Measurements from ENCODE around the gene NLN.
"Not testable (repeated sequence)": the region's sequence is repeated elsewhere in the genome, so short reads cannot be mapped to it uniquely, and the experiment has no call there.

NLN gene

DNA sequence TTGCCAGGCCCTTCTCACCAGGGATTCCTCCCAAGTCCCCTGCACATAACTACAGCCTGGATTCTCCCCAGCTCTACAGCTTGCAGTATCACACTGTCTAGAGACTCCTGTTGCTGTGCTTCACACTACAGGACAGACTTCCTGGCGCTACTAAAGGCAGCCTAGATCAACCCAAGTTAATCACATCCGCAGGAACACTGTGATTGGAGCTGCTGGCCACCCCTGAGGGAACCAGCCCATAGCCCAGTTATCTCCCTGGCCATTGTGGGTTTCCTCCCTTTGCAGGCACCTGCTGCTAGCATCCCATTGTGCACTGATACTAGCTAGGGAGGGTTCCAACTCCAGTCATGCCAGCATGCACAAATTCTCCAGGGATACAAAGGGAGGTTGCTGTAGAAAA, 53.5 kb downstream of the NLN start:
- no peak for FAIRE-seq

DNA sequence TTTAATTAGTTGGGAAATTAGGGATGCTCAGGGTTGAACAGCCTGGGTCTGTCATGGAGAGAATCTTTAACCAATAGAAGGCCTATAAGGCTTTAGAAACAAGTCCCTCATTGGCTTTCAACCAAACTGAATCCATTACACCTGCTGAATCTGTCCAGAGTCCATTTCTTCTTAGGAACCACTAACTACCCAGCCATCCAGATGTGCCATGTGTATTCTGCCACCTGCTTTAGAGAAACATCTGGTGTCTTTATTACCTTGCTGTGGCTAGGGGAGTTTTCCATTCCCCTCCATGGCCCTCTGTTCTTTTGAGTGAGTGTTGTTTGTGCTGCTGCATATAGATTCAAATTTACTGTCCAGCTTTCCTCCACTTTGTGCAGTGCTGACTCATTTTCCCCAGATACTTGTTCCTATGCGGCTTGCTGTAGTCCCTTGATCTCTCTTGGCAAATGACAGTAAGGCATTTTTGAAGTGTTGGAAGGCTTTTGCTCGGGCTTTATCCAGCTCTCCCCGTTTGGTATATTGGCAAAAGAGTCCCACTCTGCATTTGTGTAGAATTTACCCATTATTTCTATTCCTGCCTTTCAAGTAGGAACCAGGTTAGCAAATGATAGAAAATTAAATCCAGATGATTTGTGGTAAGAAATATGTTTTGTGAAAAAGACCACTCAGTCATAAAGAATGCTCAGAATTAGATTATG, 54.6 kb downstream of the NLN start:
- no peak for FAIRE-seq

DNA sequence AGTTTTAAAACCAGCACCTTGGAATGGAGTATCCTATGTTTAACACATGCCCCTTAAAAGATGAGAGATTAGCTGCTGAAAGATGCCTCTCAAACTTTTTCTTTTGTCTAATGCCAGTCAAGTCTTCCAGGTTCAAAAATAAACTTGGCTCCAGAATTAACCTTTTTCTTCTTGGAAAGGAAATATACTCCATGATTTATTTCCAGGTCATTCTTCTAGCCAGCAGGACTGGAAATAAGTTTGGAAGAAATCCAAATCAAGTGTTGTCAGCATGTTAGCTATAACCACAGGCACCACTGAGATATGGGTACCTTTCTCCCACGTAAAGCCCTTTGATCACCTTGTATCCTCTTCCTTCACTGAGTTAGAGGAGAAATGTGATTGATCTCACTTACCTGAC, 56.1 kb downstream of the NLN start:
- no peak for FAIRE-seq

DNA sequence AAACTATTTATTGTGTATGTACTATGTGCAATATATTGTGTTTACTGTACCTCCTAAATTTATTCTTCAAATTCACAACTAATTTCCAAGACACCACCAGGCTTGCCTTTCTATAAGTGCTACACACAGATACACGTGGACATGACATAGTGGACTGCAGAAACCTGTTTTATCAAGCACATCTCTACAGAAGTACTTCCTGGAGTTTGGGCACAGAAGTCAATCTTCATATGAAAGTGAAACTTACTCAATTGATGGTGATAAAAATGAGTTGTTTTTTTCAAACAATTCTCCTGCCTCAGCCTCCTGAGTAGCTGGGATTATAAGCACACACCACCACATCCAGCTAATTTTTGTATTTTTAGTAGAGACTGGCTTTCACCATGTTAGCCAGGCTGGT, 57.6 kb downstream of the NLN start:
- FAIRE-seq, result no peak

DNA sequence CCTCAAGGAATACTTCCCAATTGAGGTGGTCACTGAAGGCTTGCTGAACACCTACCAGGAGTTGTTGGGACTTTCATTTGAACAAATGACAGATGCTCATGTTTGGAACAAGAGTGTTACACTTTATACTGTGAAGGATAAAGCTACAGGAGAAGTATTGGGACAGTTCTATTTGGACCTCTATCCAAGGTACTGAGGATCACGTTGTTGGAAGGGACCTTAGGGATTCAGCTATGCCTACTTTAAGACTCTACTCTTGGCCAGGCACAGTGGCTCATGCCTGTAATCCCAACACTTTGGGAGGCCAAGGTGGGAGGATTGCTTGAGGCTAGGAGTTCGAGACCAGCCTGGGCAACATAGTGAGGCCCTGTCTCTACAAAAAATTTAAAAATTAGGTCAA, 66.3 kb downstream of the NLN start:
- FAIRE-seq, result not testable (repeated sequence)

DNA sequence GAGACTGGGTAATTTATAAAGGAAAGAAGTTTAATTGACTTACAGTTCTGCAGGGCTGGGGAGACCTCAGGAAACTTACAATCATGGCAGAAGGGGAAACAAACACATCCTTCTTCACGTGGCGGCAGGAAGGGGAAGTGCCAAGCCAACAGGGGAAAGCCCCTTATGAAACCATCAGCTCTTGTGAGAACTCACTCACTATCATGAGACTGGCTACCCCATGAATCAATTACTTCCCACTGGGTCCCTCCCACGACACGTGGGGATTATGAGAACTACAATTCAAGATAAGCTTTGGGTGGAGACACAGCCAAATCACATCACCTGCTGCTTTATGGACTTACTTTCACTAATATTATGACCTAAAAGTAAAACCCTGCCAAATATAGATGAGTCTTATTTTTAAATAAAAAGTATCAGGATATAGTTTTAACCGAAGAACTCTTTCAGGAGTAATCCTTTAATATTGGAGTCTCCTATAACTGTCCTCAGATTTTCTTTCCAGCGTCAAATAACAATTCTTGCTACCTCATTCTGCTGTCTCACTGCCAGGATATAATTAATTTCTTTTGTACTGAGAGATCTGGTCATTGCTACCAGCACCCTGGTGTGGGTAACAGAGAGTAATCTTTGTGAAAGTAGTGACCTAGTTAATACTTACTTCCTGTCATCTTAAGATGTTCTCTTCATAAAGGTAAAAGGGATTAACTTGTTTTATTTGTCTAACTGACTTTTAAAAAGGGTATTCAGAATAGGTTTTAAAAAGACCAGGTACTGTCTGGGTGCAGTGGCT, 68.6 kb downstream of the NLN start:
- no peak for FAIRE-seq

DNA sequence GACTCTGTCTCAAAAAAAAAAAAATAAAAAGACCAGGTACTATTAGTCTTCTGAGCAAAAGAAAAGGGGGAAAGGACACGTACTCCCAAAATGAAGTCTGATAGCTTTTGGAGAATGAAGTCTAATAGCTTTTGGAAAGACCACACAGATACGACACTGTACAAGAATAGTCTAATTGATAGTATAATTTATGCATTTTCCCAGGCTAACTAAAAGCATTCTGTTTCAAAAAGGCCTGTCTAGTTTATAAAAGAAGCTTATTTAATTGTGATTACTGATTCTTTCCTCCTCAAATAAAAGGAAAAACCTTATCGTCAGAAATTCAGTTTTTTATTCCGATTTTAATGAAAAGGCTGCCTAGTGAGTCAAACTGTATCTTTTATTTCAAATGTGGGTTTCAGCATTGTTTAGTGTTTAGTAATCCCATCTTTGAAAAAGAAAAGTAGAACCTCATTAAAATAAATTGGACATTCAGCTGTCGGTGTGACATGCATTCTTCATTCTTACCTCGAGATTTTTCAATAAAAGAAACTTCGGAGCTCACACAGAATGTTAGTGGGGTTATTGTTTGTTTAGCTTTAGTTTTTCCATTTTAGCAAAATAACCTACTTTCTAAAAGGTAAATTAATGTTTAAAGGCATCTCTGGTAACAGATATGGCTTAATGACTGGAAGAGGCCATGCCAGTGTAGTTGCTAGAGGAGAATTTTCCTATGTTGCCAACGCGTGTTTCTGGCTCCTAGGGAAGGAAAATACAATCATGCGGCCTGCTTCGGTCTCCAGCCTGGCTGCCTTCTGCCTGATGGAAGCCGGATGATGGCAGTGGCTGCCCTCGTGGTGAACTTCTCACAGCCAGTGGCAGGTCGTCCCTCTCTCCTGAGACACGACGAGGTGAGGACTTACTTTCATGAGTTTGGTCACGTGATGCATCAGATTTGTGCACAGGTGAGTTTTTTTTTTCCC, 70.0 kb downstream of the NLN start:
- no peak for FAIRE-seq

DNA sequence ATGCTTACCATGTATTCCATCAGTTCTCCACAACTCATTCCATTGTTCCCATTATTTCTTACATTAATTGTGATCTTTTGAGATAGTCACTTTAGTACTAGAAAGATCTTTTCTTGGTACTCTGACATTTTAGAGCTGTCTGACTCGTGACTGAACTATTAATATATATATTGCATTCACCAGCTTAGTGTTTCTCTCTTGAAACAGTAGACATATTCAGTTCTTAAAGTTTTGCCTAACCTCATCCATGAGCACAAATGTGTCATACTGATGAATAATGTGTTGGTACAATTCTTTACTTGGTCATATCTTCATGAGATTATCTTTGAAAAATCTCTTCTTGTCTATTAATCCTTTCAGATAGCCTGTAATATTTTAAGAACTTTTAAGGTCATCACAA, 74.3 kb downstream of the NLN start:
- FAIRE-seq, result no peak

DNA sequence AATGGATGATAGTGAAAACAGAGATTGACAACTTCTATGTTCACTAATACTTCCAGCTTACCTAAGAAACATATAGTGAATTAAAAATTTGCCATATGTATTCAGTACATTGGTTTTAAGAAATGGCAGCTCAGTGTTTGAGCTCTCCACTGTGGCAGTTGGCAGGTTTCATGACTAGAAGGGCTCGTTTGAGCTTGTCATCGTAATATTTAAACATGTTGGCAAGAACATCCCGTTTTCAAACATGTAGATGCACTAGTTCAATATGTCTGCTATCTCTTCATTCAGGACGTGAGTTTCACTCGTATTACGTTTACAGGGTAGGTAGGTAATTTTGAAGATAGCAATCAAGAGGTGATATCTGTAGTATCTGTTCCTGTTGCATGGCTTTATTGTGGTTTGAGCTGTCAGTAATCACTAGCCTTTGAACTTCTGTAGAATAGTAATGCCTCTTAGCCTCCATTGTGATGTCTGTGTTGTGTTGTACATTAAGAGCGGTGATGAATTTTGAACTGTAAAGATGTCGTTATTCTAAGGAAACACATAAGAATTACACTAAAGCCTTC, 74.8 kb downstream of the NLN start:
- FAIRE-seq, result no peak

DNA sequence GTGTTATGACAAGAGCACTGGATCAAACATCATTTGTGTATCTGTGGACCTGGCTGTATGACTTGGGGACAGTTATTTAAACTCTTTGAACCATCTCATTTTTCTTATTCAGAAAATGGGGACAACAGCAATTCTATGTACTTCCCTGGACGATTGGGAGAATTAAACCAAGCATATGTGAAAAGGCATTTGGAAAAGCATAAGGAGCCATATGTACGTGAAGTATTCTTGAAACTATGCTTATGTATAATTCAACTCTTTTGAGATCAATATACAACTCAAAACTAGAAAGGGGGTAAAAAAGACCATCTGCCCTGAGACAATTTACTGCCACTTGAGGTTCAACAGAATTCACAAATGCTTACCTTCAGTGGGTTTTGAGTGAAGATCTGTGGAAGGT, 75.5 kb downstream of the NLN start:
- no peak for FAIRE-seq

DNA sequence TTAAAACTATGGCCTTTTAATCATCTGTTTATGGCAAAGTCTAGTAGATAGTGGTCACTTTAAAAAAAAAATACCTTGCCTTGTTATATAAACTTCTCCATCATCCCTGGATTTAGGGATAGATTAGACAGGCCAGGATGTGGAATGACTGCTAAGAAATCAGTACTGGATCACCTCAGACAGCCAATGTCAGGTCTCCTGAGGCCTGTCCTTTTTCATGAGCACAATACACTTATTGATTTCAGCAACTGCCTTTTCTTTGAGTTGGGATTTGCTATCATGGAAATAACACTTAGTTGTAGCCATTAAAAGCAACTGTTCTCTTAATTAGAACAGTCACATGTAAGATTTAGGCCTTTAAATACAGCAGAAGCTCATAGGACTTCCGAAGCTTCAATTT, 77.9 kb downstream of the NLN start:
- FAIRE-seq, result no peak

DNA sequence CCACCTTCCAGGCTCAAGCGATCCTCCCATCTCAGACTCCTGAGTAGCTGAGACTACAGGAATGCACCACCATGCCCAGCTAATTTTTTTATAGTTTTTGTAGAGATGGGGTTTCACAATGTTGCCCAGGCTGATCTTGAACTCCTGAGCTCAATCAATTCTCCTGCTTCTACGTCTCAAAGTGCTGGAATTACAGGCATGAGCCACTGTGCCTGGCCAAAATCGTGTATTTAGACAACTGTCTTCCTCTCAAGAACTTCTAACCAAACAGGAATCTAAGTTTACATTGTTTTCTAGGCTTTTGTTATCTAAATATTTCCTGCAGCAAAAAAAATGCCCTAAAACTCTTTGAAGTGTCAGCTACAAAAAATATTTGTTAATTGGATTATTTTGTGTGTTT, 78.8 kb downstream of the NLN start:
- FAIRE-seq, result no peak

DNA sequence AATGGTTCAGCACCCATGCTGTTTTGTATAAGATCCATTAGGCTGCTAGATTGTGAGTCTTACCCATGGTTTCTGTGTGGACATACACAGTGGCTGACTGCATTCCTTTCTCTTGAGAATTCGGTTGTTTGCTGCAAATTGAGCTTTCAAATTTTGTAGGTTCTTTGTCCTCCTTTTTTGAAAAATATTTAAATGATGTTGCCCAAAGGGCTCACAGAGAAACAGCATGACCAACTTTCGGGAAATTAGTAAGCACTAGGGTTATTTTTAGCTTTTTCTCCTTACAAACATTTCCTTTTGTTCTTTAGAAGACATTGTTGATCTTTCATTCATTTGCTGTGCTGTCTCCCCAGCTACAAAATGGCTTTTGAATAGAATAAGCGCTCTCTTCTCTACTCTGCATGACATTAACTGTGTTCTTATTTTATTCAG, 79.4 kb downstream of the NLN start:
- FAIRE-seq, result no peak

DNA sequence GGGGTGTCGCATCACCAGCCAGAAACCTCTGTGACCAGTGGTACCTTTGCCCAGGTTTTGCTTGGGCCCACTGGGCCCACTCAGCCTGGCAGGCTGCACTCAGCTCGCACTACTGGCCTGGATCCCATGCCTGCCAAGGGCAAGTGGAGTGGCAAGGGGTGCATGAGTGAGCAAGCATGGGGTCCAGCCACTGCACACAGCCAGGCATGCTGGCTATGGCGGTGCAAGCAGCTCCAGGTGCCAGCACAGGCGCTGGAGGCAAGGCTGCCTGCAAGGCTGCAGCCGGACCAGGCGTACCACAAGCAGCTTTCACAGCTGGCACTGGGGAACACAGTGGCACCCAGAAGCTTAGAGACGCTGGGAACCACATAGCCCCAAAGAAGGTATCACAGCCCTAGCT, 80.1 kb downstream of the NLN start:
- no peak for FAIRE-seq

DNA sequence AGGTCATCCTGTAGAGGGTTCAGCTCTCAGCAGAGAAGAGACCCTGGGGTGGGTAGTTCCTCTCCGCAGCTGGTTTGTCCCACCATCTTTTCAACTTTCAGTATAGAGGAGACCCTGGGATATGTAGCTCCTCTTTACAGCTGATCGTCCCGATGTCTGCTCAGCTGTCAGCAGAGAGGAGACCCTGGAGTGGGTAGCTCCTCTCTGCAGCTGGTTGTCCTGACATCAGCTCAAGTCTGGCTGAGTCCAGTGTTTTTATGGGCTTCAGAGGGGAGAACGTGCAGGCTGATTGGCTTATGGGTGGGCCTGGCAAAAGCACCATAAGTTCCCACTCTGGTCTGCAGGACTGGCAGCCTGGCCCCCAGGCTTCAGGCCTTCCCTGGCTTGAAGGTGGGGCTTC, 80.8 kb downstream of the NLN start:
- no peak for FAIRE-seq

DNA sequence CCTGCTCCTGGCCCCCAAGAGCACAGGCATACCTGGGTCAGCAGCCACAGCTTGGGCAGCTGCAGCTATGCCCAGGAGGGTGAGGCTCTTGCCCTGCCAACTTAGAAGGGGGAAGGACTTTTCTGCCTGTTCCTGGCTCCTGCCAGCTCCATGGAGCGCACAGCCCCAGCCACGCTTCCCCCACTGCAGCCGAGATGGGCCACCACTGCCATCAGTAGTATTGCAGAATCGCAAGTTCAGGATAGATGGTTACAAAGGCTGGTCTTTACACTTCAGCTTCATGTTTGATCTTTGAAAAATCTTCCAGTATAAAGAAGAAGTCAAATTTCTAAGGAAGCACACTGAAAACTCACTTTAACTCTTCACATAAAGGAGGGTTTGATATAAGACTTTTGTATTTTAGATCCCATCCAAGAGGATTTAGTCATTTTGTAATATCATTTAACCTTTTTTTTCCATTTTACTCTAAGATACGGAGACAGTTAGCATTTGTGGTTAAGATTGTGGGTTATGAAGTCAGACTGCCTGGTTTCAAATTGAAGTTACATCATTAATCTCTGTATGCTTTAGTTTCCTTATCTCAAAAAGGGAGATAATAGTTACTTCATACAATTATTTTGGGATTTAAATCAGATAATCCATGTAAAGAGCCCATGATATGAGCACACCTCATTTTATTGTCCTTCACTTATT, 81.8 kb downstream of the NLN start:
- no peak for FAIRE-seq

DNA sequence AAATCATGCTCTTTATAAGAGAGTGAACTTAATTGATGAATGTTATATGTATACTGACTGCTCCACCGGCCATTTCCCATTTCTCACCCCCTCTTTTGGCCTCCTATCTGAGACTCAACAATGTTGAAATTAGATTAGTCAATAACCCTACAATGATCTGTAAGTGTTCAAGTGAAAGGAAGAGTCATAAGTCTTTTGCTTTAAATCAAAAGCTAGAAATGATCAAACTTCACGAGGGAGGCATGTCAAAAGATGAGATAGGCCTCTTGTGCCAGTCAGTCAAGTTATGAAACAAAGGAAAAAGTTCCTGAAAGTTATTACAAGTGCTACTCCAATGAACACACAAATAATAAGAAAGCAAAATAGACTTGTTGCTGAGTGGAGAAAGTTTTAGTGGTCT, 83.1 kb downstream of the NLN start:
- no peak for FAIRE-seq

DNA sequence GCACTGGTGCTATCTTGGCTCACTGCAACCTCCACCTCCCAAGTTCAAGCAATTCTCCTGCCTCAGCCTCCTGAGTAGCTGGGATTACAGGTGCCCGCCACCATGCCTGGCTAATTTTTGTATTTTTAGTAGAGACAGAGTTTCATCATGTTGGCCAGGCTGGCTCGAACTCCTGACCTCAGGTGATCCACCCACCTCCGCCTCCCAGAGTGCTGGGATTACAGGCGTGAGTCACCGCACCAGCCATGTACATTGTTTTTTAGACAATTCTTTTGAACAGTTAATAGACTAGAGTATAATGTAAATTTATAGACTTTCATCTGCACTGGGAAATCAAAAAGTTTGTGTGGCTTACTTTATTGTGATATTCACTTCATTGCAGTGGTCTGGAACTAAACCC, 85.5 kb downstream of the NLN start:
- not testable (repeated sequence) for FAIRE-seq

DNA sequence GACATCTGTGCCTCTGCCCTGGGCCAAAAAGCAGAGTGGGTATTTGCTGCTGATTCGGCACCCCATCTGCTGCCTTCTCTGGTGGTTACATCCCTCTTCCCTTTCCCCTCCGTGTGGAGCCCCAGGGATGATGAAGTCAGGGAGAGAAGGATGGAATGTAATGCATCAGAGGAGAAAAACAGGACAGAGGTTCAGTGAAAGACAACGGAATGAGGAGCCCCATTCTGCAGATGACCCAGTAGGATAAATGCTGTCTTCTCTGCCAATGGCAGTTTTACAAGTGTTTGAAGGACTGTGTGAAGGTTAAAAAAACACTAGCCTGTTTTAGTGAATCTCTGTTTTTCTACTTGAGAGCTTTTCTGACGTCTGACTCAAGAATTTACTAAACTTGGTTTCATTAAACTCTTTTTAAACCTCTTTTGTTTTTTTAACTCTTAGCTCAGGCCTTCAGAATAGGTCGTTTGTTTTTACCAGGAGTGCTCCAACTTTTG, 86.3 kb downstream of the NLN start:
- no peak for FAIRE-seq

DNA sequence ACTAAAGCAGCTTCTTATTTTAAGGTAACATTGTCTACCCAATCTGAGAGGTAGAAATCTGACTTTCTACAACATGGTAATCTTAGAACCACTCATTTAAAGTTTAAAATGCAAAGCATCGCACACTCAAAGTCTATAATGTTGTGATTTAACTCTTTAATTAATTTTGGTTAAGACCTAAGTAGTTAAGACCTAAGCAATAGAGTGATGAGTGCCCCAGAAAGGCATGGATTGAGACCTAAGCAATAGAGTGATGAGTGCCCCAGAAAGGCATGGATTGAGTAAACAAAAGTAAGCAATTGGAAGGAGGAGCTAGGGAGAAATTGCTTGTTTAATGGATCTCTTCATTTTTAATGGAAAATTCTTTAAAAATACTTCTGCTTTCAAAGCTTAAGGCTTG, 86.8 kb downstream of the NLN start:
- FAIRE-seq, result no peak

DNA sequence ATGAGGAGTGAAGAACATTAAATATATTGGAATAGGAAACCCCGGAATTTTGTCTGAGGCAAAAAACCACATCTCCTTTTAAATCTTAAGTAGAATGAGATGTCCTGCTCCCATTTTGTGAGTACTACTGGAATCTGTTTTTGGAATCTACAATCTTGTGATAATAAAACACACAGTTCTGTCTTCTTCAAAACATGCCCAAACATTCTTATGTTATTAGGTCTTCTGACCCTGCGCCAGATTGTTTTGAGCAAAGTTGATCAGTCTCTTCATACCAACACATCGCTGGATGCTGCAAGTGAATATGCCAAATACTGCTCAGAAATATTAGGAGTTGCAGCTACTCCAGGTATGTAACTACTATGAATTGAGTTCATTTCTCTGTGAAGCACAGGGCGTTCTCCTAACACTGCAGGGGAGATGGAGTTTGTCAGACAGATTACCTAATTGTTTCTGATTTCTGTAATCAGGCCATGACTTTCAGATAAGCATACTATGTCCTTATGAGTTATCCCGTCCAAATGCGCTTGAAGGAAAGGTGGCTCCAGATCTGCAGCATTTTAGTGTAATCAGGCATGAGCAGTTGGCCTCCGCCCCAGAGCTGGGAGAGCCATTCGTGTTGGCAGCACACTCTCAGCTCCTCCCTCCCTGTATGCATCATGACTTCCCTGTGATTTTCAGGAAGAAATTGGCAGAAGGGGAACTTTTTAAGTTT, 88.0 kb downstream of the NLN start:
- no peak for FAIRE-seq

DNA sequence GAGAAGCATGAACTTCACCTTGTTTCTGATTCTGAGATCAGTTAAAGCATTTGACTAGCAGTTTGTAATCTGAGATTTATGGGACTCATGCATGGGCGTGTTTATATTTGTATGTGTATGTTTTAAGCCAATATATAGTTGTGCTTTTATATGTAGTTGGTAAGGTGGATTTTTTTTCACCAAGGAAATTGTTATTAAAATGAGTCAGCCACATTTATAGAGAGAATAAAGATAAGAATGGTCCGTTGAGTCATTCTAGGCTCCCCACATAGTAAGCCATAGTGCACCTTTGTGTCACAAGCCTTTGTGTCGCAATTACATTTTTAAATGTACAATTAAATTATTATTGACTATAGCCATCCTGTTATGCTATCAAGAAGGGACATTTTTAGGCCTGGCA, 89.0 kb downstream of the NLN start:
- peak; percentile 85 for FAIRE-seq
